ENCODE measurements around the gene AIFM3. TPM values are rescaled to one million over a fixed set of nuclear protein-coding genes. Genes with fewer than 3 reads are reported as not detected.

The AIFM3 gene
- total RNA-seq, 1 donor from 2014 or later: 12.3 TPM

DNA sequence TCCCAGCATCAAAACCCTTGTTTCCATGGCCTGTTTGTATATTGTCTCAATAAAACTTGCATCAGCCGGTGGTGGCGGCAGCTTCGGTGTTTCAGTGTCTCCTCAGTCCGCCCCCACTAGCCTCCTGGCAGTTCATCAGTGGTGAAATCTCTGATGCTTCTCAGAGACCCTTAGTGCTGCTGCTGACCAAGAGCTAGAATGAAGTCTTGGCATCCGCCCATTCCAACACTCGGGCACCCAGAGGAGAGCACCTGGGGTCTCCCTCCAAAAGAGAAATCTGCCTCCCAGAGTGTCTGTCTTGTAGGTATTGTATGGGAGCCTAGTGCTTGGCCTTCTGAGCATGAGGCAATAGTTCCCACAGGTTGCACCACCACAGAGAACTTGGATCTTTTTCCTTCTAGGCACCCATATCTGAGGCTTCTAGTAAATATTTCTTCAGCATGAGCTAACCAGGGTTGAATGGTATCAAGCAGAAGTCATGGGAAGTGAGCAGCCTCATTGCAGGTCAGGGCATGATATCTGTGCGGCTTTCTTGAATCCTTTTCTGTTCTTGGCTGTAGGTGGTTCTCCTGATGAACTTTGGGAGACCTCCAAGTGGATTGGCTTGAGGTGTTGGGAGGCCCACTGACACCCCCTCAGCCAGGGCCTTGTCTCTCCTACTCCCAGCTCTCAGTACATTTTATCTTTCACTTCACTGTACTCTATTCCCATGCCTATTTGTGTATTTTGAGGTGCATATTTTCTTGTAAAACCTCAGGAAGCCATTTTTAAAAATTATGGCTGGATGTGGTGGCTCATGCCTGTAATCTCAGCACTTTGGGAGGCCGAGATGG is 13.2 kb upstream of the AIFM3 start:
- no peak for ATAC-seq

GRCh38 chr22:20955548-20955947 is 11.5 kb upstream of the AIFM3 start:
- Histone ChIP-seq H3K36me3 (peaks cover 34% of the 10 kb centered on the region), H3K9me3 (no peaks in the 10 kb centered on the region), H3K27me3 (ENCODE audit: low read depth) (no peaks in the 10 kb centered on the region), H3K27ac (no peak overlapping the region), H3K4me3 (no peak overlapping the region), H3K4me1 (peaks cover 25% of the 10 kb centered on the region)
- TF ChIP-seq, protein P1, sequence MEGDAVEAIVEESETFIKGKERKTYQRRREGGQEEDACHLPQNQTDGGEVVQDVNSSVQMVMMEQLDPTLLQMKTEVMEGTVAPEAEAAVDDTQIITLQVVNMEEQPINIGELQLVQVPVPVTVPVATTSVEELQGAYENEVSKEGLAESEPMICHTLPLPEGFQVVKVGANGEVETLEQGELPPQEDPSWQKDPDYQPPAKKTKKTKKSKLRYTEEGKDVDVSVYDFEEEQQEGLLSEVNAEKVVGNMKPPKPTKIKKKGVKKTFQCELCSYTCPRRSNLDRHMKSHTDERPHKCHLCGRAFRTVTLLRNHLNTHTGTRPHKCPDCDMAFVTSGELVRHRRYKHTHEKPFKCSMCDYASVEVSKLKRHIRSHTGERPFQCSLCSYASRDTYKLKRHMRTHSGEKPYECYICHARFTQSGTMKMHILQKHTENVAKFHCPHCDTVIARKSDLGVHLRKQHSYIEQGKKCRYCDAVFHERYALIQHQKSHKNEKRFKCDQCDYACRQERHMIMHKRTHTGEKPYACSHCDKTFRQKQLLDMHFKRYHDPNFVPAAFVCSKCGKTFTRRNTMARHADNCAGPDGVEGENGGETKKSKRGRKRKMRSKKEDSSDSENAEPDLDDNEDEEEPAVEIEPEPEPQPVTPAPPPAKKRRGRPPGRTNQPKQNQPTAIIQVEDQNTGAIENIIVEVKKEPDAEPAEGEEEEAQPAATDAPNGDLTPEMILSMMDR (IDR thresholded peaks at IDR 0.05): no peak
- DNase-seq (no peak), ATAC-seq (no peak)
- intact Hi-C loops (cut with DNase I): no loop called here

More for the DNA sequence above, 13.2 kb upstream of the AIFM3 start:
- intact Hi-C loops (cut with DNase I): no loop called here
- no peak for DNase-seq
- H3K4me3 ChIP-seq: no peak overlapping the region
- peaks cover 50% of the 10 kb centered on the region for H3K36me3 ChIP-seq
- no peak overlapping the region for H3K27ac ChIP-seq
- H3K9me3 ChIP-seq: no peaks in the 10 kb centered on the region
- peaks cover 25% of the 10 kb centered on the region for H3K4me1 ChIP-seq
- no peaks in the 10 kb centered on the region for H3K27me3 ChIP-seq (ENCODE audit: low read depth)
- TF ChIP-seq, protein P1 (IDR thresholded peaks at IDR 0.05): no peak

- H3K27me3 ChIP-seq (ENCODE audit: low read depth): no peaks in the 10 kb centered on the region
- H3K36me3 ChIP-seq: peaks cover 25% of the 10 kb centered on the region
- ATAC-seq (peak; percentile 28 to 40), DNase-seq (no peak)
- peaks cover 22% of the 10 kb centered on the region for H3K4me1 ChIP-seq
- intact Hi-C loops (cut with DNase I): no loop called here
- peak overlapping the region; percentile 72 for H3K27ac ChIP-seq
- TF ChIP-seq, protein P1 (IDR thresholded peaks at IDR 0.05): no peak
- H3K4me3 ChIP-seq: peak overlapping the region; percentile 83
- no peaks in the 10 kb centered on the region for H3K9me3 ChIP-seq
Observed at GRCh38 chr22:20956258-20957101, 10.6 kb upstream of the AIFM3 start.

- H3K27me3 ChIP-seq (ENCODE audit: low read depth): no peaks in the 10 kb centered on the region
- TF ChIP-seq, protein P1 (IDR thresholded peaks at IDR 0.05): no peak
- peaks cover 19% of the 10 kb centered on the region for H3K4me1 ChIP-seq
- intact Hi-C loops (cut with DNase I): no loop called here
- H3K27ac ChIP-seq: peak overlapping the region; percentile 72
- ATAC-seq: peak; percentile 72 to 76
- peak overlapping the region; percentile 83 for H3K4me3 ChIP-seq
- H3K9me3 ChIP-seq: no peaks in the 10 kb centered on the region
- peaks cover 17% of the 10 kb centered on the region for H3K36me3 ChIP-seq
- DNase-seq: peak; percentile 67
Observed at GRCh38 chr22:20957102-20957682, 9.9 kb upstream of the AIFM3 start.

DNA sequence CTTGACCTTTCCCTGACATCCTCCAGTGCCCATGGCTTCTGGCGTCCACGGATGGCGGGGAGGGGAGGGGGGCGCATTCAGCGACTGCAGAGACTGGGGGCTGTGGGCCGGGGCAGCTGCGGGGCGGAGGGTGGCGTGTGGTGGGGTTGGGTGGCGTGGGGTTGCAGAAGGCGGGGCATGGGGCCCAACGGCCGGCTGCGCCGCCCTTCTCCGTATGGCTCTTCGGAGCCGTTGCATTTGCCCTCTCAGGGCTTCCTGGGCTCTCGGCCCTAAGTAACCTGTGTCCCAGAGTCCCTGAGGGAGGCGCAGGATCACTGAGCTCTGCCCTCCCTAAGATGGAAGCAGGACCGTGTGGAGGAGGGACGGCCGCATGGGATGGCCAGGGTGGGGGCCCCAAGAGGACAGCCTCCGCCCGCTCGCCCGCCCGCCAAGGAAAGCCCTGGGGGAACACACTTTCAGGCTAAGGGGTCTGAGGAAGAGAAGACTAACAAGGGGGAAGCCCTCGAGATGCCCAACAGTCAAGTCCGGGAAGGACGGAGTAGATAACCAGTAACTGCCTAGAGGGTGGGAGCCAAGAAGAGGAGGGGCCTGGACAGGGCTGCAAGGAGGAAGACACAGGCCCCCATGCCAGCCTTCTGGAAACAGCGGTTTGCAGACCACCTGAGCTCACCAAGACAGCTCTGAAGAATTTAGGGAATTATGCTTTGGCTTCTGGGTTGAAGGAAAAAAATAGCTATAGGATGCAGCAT is 9.2 kb upstream of the AIFM3 start:
- peak; percentile 69 for DNase-seq

More for the DNA sequence above, 9.2 kb upstream of the AIFM3 start:
- intact Hi-C loops (cut with DNase I): no loop called here
- TF ChIP-seq, protein P1 (IDR thresholded peaks at IDR 0.05): no peak
- Histone ChIP-seq H3K27me3 (ENCODE audit: low read depth) (no peaks in the 10 kb centered on the region), H3K4me3 (peak overlapping the region; percentile 83), H3K27ac (peak overlapping the region; percentile 72), H3K36me3 (peaks cover 11% of the 10 kb centered on the region), H3K9me3 (no peaks in the 10 kb centered on the region), H3K4me1 (peaks cover 16% of the 10 kb centered on the region)
- ATAC-seq: peak; percentile 83 to 84

Measured in lower lobe of right lung (tissue), 2 donors.